GM19193 (cell line): ENCODE measurements around the gene WNT2.

Experiments
- POLR2A ChIP-seq: IDR thresholded peaks from 4 replicates; pipeline ENCODE4 v1.6.1; 2011; ENCODE audit not compliant: insufficient read depth, insufficient read length; ENCODE audit errors: extremely low read depth

The WNT2 gene

DNA sequence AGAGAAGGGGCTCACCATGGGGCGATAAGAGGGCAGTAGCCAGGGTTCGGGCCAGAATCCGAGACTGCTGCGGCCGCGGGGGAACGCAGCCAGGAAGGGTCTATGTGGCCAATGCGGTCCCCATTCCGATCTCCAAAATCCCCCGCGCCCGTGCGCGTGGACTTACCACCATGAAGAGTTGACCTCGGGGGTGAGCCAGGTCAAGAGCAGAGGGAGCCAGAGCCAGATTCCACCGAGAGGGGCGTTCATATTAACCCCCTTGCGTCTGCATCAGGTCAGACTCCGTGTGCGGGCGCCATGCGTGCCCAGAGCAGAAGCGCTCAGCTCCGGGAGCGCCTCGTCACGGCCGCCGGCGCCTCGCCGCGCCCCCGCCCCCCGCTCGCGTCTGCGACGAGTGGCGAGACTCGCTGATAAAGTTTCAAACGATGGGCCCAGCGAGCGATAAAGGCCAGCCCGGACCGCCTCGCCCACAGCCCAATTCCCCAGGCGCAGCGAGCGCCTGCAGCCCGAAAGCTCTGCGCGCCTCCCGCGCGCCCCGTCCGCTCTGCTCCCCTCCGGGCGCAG, at the start of gene WNT2:
Gene WNT2 (minus strand): TSS at position 318 of the 564 bp plus-strand sequence. CDS start 69 bp downstream, at position 249.
- no peak for TF ChIP-seq POLR2A

DNA sequence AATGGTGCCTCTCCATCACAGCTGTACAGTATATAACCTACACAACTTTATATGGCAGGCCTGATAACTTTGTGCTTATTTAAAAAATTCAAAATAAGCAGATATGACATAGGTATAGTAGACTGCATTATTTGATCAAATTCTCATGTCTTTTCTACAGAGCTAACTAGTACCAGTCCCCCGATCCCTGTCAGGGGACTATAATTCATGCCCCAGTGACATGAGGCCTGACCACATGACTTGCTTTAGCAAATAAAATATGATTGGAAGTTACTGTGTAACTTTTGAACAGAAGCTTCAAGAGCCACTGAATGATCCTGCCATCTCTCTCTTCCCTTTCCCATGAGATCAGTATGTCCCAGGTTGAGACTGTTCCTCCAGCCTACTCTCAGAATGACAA, 49.2 kb upstream of the WNT2 start:
- TF ChIP-seq POLR2A, result no peak

DNA sequence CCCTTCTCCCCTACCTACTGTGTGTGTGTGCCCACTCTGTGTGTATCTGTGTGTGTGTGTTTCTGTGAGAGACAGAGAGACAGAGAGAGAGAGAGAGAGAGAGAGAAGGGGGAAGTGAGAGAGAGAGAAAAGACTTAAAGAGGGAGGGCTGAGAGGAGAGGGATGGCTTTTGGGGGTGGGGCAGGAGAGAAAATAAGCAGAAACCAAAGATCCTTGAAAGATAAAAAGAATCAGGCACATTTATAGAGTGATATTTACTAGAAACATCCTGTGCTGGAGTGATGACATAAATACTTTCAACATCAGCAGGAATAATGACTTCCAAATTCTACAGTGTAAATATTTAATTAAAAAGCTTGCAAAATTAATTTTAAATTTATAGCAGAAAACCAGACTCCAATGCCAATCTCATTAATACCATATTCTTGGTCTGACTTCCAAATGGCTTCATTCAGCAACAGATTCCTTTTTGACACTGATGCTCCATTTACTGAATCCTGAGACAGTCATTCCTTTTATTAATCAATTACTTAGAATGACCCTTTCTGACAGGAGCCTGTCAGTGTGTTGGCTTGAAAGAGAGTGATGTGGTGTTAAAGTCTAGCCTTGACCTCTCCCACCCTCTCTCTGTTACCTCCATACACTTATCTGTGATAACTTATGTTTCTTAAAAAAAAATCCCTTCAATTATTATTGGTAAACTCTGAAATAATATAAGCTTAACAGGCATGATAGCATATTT, 41.7 kb upstream of the WNT2 start:
- no peak for TF ChIP-seq POLR2A

DNA sequence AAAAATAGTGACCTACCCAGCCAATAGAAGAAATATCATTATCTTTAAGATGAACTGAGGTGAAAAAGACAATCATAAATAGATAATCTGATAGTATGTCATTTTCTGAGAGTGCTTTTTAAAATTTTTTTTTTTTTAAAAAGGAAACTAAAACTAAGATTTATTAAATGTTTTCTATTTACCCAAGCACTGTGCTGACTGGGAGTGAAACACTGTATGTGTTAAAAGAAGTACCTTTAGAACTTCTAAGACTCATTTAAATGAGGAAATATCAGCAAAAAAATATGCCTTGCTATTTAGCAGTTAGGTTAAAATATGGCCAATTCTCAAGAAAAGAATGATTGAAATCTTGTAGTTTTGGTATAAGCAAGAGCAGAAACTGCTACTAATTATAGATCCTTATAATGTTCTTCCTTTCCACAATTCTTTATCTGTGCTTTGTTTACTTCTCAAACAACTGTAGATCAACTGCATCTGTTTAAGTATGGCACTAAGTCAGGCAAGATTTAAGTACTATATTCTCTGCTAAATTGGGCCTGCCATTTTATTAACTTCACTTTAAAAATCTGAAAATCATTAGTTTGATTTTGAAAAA, 39.5 kb upstream of the WNT2 start:
- no peak for TF ChIP-seq POLR2A

DNA sequence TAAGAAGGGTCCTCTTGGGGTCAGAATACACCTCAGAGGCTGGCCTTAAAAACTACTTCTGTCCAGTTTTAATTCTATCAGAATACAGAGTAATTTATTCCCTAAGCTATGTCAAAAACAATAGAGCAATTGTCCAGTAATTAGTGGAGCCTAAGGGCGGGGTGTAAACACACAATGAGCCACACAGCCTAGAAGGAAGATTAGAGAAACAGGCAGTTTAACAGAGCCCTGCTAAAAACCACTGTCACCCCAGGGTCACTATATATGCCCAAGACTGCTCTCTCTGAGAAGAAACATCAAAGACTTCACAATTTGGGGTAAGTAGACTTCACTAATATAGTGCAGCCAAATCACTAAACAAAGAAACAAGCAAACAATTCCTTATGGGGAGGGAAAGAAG, 27.2 kb upstream of the WNT2 start:
- TF ChIP-seq POLR2A, result no peak

DNA sequence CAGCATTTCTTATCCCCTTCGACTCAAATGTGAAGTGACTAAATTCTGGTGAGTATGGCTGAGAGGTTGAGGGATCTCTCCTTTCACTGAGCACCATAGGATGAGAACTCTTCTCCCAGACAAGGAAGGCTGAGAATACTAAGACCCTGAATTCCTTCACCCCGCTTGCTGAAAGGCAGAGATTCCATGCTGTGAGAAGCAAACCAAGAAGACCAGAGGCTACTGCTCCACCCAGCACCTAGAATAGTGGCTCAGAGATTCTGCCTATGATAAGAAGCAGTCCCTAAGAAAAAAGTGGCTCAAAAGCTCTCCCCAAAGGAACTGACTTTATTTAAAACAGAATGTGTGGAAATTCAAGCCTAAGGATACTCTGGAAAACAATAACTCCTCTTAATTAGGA, 26.7 kb upstream of the WNT2 start:
- TF ChIP-seq POLR2A, result no peak

DNA sequence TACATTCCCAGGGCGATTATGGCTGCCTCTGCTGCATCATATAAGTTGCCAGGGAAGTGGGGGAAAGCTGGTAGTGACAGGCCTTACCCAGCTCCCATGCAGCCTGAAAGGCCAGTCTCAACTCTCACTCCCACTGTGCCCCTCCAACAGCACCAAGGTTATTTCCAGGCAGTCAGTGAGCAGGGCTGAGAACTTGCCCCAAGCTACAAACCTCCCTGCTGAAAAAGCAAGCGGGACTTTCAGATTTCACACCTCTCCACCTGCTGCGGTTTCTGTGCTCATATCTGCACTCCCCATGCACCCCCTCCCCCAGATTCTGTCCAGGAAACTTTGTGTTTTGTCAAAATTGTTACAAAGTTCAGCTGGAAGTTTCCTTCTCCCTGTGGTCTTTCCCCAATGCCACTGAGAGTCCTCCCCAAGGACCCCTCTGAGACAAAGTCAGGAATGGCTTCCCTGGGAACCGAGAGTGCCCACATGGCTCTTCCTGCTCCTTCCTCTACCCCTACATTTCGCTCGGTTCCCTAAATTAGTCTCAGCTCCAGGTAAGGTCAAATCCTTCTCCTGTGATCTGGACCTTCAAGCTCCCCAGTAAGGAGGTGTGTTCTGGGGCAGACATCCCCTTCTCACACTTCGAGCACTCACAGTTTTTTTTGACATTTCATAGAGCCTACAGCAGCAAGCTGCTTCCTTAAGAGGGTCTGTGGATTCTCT, 25.3 kb upstream of the WNT2 start:
- no peak for TF ChIP-seq POLR2A

DNA sequence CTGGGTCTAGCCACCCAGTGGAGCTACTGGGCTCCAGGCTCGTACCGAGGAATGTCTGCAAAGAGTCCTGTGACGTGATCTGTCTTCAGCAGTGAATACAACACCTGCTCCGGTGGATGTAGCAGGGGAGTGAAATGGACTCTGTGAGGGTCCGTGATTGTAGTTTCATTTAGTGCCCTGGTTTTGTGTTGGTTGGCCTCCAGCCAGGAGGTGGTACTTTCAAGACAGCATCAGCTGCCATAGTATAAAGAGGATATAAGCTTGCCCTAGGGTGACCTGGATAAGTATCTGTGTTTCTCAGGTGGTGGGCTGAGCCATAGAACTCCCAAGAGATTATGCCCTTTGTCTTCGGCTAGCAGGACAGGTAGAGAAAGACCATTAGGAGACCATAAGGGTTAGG, 24.6 kb upstream of the WNT2 start:
- TF ChIP-seq POLR2A, result no peak

DNA sequence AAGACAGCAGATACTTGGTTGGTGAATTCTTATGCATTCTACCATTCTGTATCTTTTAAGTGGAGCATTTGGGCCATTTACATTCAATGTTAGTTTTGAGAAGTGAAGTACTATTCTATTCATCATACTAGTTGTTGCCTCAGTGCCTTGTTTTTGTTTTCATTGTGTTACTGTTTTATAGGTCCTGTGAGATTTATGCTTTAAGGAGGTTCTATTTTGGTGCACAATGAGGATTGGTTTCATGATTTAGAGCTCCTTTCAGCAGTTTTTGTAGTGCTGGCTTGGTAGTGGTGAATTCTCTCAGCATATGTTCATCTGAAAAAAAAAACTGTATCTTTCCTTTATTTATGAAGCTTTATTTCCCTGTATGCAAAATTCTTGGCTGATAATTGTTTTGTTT, 23.3 kb upstream of the WNT2 start:
- no peak for TF ChIP-seq POLR2A

DNA sequence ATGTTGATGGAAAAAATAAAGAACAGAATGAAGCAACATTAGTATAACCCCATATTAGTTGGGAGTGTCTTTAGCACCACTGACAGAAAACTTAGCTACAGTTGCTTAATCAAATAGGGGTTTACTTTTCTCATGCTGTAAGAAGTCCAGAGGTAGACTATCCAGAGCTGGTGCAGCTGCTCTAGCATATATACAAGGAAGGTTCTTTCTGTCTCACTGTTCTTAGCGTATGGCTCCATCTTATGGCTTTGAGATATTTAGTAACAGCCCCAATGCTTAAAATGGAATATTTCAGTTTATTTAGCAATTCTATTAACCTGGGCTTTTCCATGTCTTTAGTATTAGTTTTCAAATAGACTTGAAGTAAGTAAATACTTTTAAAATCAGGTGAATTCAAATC, 15.2 kb upstream of the WNT2 start:
- no peak for TF ChIP-seq POLR2A

DNA sequence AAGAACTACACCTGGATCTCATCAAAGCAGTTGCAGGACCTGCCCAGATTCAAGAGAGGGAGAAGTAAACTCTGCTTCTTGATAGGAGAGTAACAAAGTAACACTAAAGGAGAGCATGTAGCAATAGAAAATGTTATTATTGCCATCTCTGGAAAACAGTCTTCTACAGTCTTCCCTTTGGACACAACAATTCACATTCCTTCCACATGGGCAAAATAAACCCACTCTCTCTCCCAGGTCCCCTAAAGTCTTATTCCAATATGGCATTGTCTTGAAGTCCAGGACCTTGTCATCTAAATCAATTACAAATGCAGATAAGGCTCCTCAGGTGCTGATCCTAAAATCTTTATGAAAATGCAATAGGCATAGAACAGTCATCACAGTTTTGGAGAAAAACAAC, 10.3 kb upstream of the WNT2 start:
- TF ChIP-seq POLR2A, result no peak

DNA sequence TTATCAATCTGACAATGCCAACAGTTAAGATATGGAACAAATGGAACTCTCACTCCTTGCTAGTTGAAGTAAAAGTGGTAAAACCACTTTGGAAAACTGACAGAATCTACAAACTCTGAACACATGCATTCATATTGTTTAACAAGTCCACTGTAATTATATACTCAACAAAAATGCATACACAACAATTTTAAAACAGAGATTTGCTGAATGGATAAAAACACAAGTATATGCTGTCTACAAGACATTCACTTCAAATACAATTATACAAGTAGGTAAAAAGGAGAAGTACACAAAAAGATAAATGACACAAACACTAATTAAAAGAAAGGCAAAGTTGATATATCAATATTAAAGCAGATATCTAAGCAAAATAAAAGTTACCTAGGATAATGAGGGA, 9.2 kb upstream of the WNT2 start:
- no peak for TF ChIP-seq POLR2A

DNA sequence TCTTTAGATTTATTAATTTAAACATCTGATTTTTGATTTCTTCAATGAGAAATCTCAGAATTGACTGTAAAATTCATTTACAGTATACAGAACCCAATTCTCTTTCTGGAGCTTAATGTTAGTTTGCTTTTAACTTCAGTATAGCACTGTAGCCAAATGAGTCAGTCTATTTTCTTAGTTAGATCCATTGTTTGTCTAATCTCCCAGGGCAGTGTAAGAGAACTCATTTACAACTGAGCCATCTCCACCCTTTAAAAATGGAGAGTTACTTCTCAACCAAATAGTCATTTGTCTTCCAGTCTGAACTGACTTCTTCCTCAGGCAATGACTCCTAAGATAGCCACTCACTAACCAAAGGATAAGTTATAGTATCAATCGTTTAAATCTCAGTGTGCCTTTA, 3.0 kb upstream of the WNT2 start:
- no peak for TF ChIP-seq POLR2A

DNA sequence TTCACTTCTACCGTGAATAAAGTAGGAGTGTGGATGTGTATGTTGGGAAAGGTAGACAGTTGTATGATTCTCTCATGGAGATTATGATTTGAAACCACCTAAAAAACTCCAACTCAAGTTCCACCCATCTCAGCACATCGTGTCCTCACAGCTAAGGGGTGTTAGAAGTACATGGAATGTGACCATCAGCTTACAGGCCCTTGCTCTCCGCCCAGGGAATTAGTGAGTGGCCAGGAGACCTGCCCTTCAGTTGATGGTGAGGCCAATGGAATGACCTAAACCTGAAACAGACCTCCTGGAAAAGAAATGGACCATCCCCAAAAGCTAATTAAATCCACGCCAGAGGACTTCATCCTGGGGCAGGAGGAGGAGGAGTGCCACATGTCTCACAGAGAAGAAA, 2.1 kb upstream of the WNT2 start:
- TF ChIP-seq POLR2A, result no peak

DNA sequence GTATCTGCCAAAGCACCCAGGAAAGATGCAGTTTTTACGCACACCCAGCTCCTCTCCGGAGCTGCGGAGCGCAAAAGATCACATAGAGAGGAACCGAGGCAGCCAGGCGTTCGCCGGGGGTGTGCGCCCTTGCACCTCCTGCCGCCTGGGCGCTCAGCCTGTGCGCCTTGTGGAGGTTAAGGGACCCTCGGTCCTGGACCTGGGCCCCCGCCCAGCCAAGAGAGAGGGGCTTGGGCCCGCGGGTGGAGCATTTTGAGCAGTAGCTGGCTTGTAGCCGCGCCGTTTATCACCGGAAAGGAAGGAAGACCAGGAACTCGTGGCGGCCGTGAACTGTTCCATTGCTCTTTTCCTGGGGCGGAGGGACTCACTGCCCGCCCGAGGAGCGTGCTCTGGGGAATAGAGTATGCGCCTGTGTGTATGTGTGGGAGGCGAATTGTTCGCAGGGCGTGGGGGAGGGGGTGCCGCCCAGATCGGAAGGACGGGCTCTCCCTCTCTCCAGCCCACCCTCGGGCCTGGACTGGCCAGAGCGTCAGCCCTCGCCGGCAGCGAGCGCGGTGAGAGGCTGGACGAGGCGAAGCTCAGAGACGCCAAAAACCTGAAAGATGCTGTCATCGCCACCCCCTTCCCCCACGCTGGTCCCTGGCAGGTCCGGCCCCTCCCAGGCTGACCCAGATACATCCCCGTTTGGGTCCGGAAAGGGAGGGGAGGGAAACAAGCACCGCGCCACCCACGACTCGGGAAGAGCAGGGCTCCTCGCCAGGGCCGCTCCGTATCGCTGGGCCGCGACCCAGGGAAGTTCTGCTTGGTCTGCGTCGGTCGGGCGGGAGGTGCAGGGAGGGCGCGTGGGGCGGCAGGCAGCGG, 1.2 kb upstream of the WNT2 start:
- TF ChIP-seq POLR2A, result no peak

DNA sequence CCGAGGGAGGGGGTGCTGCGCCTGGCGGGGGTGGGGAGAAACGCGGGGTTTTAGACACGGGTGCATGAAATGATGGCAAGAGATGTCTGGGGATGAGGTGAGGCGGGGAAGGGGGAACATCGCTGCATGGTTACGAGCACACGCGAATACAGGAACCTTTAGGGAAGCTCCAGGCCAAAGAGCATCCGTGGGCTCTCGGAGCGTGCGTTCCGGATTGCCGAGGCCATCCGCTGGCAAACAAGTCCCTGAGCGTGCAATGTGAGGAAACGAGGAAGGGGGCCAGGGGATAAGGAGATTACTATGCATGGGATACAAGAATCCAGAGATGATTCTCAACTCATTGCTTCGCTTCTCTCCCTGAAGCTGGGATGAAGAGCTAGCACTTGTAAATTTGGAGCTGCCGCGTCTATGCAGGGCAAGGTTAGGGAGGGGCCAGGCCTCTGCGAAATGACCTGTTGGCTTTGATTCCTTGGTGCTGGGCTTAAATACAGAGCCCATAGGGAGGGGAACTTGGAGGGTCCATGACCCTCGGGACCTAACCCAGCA, 520 bp upstream of the WNT2 start:
- no peak for TF ChIP-seq POLR2A
